HG03135 (cell line): ENCODE measurements around the gene TRPM2.

ENCODE experiments used
- ATAC-seq: cut with Tn5 transposase; IDR thresholded peaks from one replicate; pipeline ENCODE4 v1.9.1; 2021; ENCODE audit warnings: mild to moderate bottlenecking, moderate library complexity; ENCODE audit not compliant: unreplicated experiment

Gene TRPM2

DNA sequence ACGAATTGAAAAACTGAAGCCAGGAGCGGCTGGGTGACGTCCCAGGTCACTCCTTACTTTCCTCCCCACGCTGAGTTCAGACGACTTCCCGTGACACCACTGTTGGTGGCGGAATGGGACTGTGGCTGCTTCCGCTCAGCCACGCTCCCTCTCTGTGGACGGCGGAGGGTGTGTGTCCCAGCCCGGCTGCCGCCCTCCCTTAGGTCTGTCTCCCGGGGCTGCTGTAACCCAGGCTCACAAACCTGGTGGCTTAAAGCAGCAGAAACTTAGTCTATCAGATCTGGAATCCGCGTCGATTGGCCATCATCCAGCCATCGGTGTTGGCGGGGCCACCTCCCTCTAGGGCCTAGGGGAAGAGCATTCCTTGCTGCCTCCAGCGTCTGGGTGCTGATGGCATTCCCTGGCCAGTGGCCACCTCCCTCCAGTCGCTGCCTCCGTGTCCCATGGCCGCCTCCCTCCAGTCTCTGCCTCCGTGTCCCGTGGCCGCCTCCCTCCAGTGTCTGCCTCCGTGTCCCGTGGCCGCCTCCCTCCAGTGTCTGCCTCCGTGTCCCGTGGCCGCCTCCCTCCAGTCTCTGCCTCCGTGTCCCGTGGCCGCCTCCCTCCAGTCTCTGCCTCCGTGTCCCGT lies 17.5 kb downstream of the TRPM2 start:
- ATAC-seq = no peak

DNA sequence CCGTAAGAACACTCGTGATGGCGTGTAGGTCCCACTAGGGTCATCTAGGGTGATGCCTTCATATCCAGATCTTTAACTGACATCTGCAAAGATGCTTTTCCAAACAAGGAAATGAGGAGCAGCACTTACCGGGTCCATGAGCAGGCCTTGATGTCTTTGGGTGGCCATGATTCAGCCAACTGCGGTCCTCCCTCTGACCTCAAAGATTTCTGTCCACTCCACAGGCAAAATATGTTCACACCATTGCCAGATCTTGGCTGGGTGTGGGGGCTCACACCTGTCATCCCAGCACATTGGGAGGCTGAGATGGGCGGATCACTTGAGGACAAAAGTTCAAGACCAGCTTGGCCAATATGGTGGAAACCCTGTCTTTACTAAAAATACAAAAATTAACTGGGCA lies 18.2 kb downstream of the TRPM2 start:
- ATAC-seq = no peak

DNA sequence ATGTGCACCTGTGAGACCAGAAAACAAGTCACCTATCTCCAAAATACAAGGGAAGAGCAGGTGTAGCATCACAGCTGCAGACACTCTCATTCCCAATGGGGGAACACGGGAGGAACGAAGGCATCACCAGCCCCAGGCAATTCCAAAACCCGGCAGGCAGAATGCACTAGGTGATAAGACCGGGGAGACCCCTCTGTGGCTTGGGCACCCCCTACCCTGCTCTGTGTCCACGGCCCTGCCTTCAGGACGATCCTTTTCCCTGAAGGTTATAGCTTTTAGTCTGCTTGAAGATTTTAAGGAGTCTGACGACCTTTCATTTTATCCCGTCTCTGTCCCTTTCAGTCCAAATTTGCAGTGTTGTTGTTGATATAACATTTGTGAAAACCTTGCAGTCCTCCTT lies 19.2 kb downstream of the TRPM2 start:
- ATAC-seq = no peak

DNA sequence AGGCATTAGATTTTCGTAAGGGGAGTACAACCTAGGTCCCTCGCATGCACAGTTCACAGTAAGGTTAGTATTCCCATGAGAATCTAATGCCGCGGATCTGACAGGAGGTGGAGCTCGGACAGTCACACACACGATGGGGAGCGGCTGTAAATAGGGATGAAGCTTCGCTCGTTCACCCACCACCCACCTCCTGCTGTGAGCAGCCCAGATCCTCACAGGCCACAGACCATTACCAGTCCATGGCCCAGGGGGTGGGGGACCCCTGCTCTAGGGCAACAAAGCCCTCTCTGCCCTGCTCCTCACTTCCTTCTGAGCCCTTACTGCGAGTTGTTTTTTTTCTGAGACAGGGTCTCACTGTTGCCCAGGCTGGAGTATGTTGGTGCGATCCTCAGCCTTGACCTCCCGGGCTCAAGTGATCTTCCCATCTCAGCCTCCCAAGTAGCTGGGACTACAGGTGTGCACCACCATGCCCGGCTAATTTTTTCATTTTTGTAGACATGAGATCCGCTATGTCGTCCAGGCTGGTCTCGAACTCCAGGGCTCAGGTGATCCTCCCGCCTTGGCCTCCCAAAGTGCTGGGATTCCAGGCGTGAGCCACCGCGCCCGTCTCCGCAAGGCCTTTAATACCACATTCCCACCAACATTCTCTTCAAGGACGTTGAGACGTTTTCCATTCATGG lies 21.3 kb downstream of the TRPM2 start:
- ATAC-seq = no peak

DNA sequence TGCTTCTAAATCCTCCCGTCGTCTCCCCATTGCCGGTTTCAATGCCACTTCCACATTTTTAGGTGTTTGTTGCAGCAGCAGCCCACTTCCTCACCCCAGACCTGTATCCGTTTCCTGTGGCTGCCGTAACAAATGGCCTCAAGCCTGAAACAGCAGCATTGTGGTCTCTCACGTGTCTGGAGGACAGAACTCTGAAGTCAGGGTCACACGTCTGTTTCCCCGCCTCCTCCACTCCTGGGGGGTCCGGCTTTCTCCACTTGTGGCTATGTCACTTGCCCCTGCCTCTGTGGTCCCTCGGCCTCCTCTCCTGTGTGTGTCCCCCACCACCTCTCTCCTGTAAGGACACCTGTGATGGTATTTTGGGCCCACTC lies 21.8 kb downstream of the TRPM2 start:
- ATAC-seq = no peak

DNA sequence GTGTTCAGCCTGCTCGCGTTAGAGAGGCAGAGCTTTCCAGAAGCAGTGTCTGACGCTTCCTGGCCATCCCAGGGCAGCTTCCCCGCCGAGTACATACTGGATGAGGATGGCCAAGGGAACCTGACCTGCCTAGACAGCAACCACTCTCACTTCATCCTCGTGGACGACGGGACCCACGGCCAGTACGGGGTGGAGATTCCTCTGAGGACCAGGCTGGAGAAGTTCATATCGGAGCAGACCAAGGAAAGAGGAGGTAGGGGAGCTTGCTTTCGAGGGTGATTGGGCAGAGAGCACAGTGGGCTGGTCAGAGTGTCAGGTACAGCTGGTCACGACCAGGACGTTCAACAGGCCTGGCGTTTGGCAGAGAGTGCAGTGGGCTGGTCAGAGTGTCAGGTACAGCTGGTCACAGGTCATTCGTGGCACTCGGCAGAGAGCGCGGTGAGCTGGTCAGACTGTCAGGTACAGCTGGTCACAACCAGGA lies 22.4 kb downstream of the TRPM2 start:
- ATAC-seq = no peak

DNA sequence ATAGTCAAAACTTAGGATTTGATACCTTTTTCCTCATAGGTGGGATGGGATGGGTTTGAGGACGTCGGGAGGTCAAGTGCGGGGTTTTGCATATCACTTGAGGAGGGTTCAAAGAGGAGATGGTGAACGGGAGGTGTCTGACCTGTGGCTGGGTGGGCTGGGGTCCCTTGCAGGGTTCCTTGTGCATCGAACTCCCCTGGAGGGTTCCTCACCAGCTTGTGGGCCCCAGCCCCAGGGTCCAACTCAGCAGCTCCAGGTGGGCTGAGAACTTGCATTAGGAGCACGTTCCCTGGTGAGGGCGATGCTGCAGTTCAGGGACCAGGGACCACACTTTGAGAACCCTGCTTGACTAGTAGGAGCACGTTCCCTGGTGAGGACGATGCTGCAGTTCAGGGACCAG lies 23.2 kb downstream of the TRPM2 start:
- ATAC-seq = no peak

DNA sequence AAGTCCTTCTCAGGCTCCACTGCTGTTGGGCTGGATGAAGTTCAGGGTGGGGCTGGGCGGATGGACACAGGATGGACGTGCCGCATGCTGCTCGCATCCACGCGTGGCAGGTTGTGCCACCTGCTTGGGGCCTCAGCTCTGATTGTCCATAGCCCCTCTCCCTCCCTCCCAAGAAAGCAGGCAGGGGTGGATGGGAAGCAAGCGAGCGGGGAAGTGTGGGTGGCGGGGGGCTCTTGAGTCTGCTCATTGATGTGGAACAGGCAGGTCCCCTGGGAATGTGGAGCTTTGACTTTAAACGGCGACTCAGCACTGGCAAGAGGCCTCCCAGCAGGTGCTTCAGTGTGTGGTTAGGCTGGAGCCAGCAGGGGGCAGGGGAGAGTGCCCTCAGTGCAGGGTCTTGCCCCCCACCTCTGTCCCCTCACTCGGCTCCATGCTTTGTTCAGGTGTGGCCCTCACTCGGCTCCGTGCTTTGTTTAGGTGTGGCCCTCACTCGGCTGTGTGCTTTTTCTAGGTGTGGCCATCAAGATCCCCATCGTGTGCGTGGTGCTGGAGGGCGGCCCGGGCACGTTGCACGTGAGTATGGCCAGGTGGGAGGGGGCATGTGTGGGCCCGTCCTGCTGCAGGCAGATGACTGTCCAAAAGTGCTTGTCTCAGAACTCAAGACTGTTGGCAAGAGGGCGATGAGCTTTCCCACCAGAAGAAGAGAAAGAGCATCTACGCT lies 23.9 kb downstream of the TRPM2 start:
- no peak for ATAC-seq

DNA sequence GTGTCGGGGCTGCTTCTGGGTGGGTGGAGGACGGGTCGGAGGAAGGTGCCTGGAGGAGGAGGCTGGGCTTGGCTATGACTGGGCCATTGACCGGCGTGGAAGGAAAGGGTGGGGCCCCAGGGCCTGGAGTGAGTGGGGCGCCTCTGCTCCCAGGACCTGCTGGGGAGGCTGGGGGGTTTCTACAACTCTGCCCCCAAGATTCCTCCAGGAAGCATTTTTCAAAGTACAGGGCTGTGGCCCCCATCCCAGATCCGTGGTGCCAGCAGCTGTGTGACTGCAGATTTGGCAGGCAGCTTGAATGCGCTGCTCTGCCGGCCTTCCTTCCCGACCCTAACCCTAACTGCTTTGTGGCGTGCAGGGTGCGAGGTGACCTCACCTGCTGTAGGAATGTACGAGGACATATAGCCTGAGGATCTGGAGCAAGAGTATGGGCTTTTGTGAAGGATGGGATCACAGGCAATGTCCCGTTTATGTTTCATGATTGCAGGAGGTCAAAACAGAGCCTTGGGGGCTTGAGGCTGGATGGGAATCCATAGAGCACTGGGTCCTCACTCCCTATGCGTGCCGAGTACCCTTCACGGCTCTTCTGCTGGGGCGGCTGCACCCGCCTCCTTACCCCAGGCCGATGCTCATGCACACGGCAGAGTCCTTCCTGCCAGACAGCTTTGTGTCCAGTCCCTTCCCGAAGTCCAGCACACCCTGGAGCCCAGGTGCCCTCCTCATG lies 24.7 kb downstream of the TRPM2 start:
- ATAC-seq = no peak

DNA sequence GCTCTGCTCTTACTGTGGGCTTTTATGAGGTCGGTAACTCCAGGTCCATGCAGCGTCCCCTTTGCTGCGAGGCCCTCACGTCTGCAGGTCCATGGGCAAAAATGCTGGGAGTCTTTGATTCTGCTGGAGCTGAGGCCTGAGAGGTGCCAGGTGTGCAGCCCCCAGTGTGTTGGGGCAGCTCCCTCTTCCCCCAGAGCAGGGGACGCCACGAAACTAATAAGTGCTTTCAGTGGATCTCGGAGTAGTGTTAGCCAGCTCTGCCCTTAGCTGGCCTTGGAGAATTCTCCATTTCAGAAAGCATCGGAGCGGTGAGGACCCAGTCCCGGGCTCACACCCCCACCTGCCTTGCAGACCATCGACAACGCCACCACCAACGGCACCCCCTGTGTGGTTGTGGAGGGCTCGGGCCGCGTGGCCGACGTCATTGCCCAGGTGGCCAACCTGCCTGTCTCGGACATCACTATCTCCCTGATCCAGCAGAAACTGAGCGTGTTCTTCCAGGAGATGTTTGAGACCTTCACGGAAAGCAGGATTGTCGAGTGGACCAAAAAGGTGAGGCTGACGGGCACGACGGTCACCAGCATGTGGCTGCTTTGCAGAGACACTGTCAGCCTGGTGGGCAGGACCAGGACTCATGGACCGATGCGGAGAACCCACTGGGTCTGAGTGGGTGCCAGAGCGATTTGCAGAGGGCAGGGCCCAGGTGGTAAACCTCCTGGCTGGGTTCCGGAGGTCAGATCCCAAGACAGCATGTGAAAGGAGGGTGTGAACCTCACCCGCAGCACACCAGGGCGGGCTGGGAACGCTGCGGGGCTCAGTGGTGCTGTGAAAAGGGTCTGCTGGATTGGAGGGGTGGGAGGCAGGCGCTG lies 25.5 kb downstream of the TRPM2 start:
- no peak for ATAC-seq

DNA sequence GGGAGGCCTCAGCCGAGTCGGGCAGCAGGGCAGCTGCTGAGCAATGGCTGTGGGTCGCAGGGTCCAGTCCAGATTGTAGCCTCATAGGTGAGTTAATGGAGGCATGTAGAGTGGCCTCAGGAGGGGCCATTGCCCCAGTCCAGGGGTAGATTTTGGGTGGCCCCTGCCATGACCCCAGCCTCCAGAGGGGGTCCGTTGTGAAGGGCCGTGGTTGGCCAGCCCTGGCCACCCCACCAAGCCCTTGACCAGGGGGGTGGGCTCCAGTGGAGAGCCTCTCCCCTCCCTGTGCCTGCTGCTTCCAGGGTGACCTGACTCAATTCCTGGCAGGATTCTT lies 26.1 kb downstream of the TRPM2 start:
- no peak for ATAC-seq

DNA sequence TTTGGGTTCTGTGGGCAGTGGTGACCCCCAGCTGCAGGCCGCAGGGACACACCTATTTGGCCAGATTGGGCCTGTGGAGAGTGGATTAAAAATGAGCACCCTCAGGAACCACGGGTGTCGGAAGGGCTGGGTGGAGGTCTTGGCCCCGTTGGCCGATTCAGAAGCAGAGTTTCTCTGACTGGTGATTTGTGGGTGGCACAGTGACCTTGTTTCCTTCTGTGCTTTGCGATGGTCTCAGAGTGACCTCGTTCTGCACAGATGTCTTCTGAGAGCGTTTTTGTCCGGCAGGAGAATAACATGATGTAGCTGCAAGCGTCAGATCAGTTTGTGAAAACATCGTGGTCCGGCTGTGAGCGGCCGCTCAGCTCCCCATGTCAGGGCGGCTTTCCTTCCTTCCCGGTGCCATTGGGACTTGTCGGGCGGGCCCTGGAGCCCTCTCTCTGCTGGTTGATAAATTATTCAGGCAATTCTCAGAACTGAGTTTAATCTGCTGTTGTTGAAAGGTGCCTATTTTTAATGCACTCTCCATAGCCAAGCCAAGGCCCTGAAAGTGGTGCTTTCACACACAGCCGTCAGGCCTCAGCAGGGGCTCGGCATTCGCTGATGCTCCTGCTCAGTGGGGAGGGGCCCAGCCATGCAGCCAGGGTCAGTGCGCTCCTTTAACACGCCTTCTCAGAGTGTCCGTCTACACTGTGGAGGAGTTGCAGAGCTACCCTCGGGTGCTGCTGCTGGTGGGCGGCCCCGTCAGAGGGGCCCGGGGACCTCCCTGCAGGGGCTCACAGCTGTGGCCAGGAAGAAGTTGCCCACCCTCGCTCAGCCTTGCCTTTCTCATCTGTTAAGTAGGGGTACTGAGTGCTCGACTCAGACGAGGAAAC lies 26.8 kb downstream of the TRPM2 start:
- no peak for ATAC-seq

DNA sequence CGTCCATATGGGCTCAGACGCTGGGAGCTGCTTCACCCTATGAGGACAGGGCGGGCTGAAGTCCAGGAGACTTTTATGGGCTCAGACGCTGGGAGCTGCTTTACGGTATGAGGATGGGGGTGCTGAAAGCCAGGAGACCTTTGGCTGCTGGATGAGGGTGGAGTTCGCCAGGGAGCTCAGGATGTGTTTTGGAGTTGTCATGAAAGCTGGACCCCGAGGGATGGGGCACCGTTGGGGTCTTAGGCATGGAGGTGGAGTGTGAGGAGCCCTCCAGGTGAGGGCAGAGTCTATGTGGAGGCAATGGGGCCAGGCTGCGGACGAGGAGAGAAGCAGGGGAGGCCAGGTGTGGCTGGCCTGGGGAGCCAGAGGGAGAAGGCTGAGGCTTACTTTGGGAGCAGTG lies 27.5 kb downstream of the TRPM2 start:
- ATAC-seq = no peak

DNA sequence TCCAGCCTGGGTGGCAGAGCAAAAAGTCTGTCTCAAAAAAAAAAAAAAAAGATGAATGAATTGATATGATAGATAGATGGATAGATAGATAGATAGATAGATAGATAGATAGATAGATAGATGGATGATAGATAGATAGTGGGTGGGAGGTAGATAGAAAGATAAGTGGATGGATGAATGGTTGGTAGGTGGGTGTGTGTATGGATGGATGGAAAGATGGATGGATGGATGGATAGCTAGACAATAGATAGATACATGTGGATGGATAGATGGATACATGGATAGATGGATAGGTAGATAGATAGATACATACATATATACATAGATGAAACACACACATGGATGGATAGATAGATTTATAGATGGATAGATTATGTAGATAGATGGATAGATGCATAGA lies 28.5 kb downstream of the TRPM2 start:
- no peak for ATAC-seq

DNA sequence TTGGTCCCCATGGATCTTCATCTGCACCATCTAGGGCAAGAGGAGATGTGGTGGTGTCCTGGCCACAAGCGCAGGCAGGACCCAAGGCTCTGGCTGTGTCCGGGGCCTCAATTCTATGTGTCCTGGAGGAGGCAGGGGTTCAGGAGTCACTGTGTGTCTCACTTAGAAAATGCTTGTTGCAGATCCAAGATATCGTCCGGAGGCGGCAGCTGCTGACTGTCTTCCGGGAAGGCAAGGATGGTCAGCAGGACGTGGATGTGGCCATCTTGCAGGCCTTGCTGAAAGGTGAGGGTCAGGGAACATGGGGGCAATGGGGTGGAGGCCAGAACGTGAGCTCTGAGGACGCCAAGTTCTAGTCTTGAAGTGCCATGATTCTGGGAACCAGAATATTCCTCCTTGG lies 29.1 kb downstream of the TRPM2 start:
- ATAC-seq = no peak

DNA sequence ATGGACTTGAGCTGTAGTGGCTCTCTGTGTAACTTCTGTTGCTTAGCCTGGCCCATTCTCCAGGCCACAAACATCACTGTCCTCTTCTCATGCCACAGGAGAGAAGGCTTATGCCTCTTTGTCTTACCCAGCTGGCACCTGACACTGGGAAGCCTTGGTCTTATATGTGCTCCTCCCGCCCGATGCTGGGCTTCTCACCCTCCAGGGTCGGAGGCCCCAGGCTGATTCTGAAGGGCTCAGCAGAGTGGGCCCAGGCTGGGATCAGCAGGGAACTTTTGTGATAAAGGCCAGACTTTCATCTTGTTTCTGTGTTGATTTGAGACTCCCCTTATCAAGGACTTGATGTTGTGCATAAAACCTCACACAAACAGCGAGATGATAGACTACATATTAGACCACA lies 29.8 kb downstream of the TRPM2 start:
- ATAC-seq = no peak

DNA sequence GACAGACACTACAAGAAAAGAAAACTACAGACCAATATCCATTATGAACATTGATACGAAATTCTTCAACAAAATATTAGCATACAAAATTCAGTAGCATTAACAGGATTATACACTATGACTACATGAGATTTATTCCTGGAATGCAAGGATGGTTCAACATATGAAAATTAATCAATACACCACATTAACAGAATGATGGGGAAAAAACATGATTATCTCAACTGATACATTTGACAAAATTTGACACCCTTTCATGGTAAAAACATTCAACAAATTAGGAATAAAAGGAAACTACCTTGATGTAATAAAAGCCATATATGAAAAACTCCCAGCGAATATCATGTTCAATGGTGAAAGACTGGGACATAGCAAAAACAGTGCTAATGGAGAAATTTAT lies 31.5 kb downstream of the TRPM2 start:
- no peak for ATAC-seq

DNA sequence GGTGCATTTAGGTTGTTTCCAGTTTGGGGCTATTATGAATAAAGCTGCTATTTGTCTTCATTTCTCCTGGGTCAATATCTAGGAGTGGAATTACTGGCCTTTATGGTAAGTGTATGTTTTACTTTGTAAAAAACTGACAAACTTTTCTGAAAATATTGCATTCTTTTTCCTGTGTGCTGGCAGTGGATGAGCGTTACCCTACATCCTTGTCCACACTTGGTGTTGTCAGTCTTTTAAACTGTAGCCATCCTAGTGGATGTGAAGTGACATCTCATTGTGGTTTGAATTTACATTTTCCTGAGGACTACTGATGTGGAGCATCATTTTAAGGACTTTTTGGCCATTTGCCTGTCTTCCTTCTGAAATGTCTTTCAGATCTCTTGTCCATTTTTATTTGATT lies 35.9 kb downstream of the TRPM2 start:
- ATAC-seq = no peak

DNA sequence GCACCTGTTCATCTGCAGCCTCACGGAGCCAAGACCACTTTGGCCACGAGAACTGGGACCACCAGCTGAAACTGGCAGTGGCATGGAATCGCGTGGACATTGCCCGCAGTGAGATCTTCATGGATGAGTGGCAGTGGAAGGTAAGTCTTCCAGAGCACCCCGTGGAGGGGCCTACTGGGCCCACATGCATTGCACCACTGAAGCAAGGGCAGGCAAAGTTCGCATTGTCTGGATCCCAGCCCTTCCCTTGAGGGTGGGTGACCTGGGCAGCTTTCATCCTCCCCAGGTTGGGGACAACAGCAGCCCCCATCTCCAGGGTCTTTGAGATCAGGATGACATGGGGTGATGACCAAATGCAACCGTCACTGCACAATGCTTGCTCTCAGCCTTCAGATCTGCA lies 37.5 kb downstream of the TRPM2 start:
- ATAC-seq = no peak
